GM18517 (cell line): Measurements from ENCODE around the gene PARN.
"Not testable (repeated sequence)": the region's sequence is repeated elsewhere in the genome, so short reads cannot be mapped to it uniquely, and the experiment has no call there.

Source experiments
- ATAC-seq: cut with Tn5 transposase; IDR thresholded peaks from one replicate; pipeline ENCODE4 v1.9.1; 2021; ENCODE audit warnings: mild to moderate bottlenecking, moderate library complexity; ENCODE audit not compliant: unreplicated experiment

Gene PARN

GRCh38 chr16:14405611-14406537, 224.2 kb downstream of the PARN start:
- ATAC-seq, result peak; percentile 90

DNA sequence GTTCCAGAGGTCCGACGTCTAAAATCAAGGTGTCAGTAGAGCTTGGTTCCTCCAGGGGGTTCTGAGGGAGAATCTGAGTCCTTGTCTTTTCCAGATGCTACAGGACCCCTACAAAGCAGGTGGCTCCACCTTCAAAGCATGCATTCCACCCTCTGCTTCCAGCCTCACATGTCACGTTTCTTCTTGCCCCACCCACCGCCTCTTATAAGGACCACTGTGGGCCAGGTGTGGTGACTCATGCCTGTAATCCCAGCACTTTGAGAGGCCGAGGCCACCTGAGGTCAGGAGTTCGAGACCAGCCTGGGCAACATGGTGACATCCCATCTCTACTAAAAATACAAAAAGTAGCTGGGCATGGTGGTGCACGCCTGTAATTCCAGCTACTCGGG, 227.1 kb downstream of the PARN start:
- not testable (repeated sequence) for ATAC-seq

DNA sequence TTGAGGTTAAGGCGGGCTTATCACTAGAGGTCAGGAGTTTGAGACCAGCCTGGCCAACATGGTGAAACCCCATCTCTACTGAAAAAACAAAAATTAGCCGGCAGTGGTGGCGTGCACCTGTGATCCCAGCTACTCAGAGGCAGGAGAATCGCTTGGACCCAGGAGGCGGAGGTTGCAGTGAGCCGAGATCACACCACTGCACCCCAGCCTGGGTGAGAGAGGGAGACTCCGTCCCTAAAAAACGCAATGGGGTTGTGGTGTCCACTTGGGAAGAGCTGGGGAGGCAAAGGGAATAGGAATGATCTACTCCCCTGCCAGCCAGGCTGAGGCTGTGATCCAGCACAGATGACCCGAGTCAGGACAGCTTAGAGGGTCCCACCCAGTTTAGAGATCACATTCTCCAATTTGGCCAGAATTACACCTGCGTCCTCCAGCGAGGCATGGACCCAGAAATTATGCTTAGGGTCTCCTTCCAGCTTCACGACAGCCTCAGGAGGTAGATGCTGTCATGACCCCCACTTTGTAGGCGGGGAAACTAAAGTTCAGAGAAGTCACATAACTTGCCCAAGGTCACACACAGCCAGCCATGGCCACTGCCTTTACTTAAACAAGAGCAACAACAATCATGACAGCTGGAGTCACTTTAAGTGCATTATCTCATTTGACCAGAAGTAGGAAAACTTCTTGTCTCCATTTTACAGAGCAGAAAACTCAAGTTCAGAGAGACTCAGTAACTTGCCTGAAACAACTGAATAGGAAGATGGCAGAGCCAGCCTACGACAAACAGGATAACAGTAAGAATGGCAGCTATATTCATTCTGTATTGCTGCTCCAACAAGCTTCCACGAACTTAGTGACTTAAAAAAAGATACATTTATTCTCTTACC, 227.7 kb downstream of the PARN start:
- ATAC-seq, result not testable (repeated sequence)

DNA sequence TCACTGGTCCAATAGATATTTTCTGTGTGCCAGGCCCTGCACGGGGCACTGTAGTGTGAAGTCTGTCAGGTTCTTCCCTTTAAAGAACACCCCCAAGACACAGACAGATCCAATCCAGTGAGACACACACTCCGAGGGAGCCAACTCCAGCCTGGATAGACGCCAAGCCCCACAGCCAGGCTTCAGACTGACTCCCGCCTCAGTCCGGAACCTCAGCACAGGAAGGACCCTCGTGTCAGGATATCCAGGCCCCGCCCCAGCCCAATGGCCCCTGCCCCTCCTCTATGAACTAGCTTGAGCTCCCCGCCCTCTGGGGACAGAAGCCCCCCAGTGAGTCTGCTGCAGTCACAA, 228.4 kb downstream of the PARN start:
- ATAC-seq, result not testable (repeated sequence)

DNA sequence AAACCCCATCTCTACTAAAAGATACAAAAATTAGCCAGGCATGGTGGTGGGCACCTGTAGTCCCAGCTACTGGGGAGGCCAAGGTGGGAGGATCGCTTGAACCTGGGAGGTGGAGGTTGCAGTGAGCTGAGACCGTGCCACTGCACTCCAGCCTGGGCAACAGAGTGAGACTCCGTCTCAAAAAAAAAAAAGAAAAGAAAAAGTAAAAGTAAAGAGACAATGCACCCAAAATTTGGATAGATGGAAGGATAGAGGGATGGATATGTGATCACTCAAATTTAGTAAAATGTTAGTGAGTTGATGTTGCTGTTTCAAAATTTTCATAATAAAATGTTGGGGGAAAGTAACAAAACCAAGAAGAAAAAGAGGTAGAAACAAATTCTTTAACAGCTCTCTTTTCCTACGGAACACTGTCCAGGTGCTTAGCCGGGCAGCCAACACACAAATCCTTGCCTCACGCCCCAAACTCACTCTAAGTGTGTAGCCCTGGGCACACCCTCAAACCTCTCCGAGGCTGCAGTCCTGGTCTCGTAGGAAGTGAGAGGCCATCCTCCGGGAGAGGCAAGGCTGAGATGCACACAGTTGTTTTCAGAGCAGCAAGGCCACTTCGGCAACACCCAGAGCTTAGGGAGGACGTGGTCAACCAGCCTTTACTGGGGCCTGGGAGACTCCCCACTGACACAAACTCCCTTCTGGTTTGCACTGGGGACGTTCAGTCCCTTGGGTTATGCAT, 228.9 kb downstream of the PARN start:
- ATAC-seq, result not testable (repeated sequence)

GRCh38 chr16:14400285-14400977, 229.6 kb downstream of the PARN start:
- ATAC-seq, result no peak

GRCh38 chr16:14399378-14400284, 230.4 kb downstream of the PARN start:
- ATAC-seq, result peak; percentile 66

- ATAC-seq, result no peak
Measured at GRCh38 chr16:14398014-14398717, 231.9 kb downstream of the PARN start.

GRCh38 chr16:14395710-14396304, 234.3 kb downstream of the PARN start:
- ATAC-seq, result not testable (repeated sequence)

GRCh38 chr16:14394834-14395233, 235.2 kb downstream of the PARN start:
- ATAC-seq, result no peak

GRCh38 chr16:14392960-14393359, 237.1 kb downstream of the PARN start:
- no peak for ATAC-seq

DNA sequence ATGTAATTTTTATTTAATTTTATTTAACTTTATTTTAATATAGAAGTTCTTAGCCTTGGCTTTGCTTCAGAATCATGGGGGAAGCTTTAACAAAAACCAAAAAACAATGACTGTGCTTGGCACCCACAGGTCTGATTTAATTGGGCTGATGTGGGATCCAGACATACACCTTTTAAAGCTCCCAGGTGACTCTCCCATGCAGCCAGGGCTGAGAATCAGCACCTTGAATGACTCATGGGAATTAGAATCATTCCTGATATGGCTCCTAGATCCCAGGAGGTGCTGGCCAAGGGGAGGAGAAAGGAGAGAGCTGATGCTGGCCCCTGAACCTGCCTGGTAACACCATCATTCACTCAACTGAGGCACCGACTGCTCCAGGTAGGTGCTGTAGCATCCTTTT, 240.7 kb downstream of the PARN start:
- no peak for ATAC-seq

DNA sequence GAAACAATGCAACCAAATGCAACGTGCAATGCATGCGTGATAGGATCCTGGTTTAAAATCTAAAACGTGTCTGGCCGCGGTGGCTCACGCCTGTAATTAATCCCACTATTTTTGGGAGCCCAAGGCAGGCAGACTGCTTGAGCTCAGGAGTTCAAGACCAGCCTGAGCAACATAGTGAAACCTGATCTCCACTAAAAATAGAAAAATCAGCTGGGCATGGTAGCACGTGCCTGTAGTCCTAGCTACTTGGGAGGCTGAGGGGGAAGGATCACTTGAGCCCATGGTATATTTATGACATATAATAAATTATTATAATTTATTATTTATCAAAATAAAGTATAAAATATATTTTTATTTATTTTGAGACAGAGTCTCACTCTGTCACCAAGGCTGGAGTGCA, 241.8 kb downstream of the PARN start:
- ATAC-seq, result no peak

GRCh38 chr16:14386115-14386514, 243.9 kb downstream of the PARN start:
- no peak for ATAC-seq
